GM20431 (cell line): Measurements from ENCODE around the gene UCK2.
"Not testable (repeated sequence)": the region's sequence is repeated elsewhere in the genome, so short reads cannot be mapped to it uniquely, and the experiment has no call there.

Experiments
- in situ Hi-C: fragments of 300-500 bp; cut with MseI, MboI; formaldehyde crosslinking; loops from one replicate; pipeline ENCODE4 v1.15.0; 2020; ENCODE audit warnings: low sequenced_read_pairs; ENCODE audit not compliant: unreplicated experiment

UCK2 gene

GRCh38 chr1:165827268-165828102 lies at the start of gene UCK2:
UCK2 (plus strand) TSS chr1:165827614; CDS start chr1:165827834, 220 bp downstream.
- in situ Hi-C loops: no loop called here

- in situ Hi-C loops: not testable (repeated sequence)
Observed at GRCh38 chr1:165778197-165778596, 49.2 kb upstream of the UCK2 start.

- in situ Hi-C loops: not testable (repeated sequence)
Observed at GRCh38 chr1:165783519-165783918, 43.9 kb upstream of the UCK2 start.

GRCh38 chr1:165787741-165788140 lies 39.7 kb upstream of the UCK2 start:
- in situ Hi-C loops: no loop called here

- in situ Hi-C loops: no loop called here
Observed at GRCh38 chr1:165793951-165794350, 33.5 kb upstream of the UCK2 start.

GRCh38 chr1:165795894-165796293 lies 31.5 kb upstream of the UCK2 start:
- in situ Hi-C loops: no loop called here

- in situ Hi-C loops: no loop called here
Observed at GRCh38 chr1:165799387-165799786, 28.0 kb upstream of the UCK2 start.

GRCh38 chr1:165804513-165804912 lies 22.9 kb upstream of the UCK2 start:
- in situ Hi-C loops: not testable (repeated sequence)

GRCh38 chr1:165807613-165808012 lies 19.8 kb upstream of the UCK2 start:
- in situ Hi-C loops: no loop called here

GRCh38 chr1:165815725-165816124 lies 11.7 kb upstream of the UCK2 start:
- in situ Hi-C loops: no loop called here

GRCh38 chr1:165816157-165816556 lies 11.3 kb upstream of the UCK2 start:
- in situ Hi-C loops: no loop called here

GRCh38 chr1:165816826-165817497 lies 10.5 kb upstream of the UCK2 start:
- in situ Hi-C loops: no loop called here

GRCh38 chr1:165823552-165824268 lies 3.7 kb upstream of the UCK2 start:
- in situ Hi-C loops: no loop called here

GRCh38 chr1:165824269-165824643 lies 3.2 kb upstream of the UCK2 start:
- in situ Hi-C loops: no loop called here

- in situ Hi-C loops: no loop called here
Observed at GRCh38 chr1:165826565-165827267, 698 bp upstream of the UCK2 start.

- in situ Hi-C loops: no loop called here
Observed at GRCh38 chr1:165828103-165828668, 772 bp downstream of the UCK2 start.

- in situ Hi-C loops: no loop called here
Observed at GRCh38 chr1:165828669-165829329, 1.4 kb downstream of the UCK2 start.

GRCh38 chr1:165829888-165830287 lies 2.5 kb downstream of the UCK2 start:
- in situ Hi-C loops: no loop called here

GRCh38 chr1:165831146-165831545 lies 3.7 kb downstream of the UCK2 start:
- in situ Hi-C loops: no loop called here
